HEK293T (cell line): Measurements from ENCODE around the gene MICU1.

Source experiments
- ELF4 ChIP-seq: fragments of 450-650 bp; IDR thresholded peaks from 2 replicates; pipeline ENCODE4 v1.6.1; 2017; ENCODE audit warnings: antibody characterized with exemption
- FOXK2 ChIP-seq: fragments of 450-650 bp; IDR thresholded peaks from 2 replicates; pipeline ENCODE4 v1.6.1; 2016; ENCODE audit warnings: mild to moderate bottlenecking
- NFRKB ChIP-seq: fragments of 450-650 bp; IDR thresholded peaks from 2 replicates; pipeline ENCODE4 v1.6.1; 2016; ENCODE audit warnings: mild to moderate bottlenecking, moderate library complexity
- SP1 ChIP-seq: fragments of 450-650 bp; IDR thresholded peaks from 2 replicates; pipeline ENCODE4 v1.6.1; 2017

- TF ChIP-seq ELF4 (no peak), SP1 (no peak), NFRKB (no peak), FOXK2 (no peak)
Observed at GRCh38 chr10:72466018-72466417, 159.9 kb downstream of the MICU1 start.
